Activated naive CD4-positive, alpha-beta T cell treated with Interleukin-2 at 50 U/mL for 16 hours (primary cell): ENCODE measurements around the gene ISL2.

Experiments used
- DNase-seq: peaks from one replicate; pipeline ENCODE4 v3.0.0-alpha.2; 2020

ISL2 gene

GRCh38 chr15:76328106-76328696 lies 8.4 kb upstream of the ISL2 start:
- DNase-seq: no peak

DNA sequence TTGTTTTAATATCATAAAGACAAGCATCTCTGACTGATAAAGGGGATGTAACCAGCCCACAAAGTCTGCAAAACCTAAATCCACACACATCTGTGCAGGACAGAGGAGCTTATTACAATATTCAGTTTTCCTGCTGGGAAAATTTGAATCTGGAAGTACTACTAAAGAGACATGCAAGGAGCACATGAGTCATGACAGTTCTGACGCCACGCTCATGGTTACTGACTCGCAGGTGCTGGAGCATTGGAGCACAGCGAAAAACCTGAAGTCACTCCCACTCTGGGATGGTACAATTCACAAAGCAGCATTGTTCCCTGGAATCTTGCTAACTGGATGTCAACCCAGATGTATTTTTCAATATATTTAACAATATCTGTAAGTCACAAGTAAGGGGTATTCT lies 7.6 kb upstream of the ISL2 start:
- DNase-seq: no peak

DNA sequence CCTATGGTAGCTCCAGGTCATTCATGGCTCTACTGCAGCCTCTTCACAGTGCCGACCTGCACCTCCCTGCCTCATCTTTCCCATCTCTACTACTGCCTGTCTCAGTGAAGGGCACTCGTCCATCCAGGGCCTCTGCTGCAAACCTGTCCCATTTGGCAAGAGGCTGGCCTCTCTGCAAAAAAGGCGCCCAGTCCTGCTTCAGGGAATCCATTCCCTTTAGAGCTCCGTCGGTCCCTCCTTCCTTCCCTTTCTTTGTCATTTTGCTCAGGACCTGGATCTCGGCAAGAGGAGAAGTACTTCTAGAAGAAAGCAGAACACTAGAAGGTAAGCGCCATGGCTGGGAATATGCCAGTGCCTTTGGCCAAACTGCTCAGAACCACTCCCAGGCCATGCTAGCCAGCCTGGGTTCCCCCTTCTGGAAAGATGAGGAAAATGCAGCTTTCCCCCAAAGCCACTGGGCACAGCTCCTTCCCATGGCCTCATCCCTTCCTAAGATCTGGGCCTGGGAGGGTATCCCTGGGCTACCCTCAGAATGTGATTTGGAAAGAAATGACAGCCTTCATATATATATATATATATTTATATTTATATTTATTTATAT lies 6.4 kb upstream of the ISL2 start:
- DNase-seq: no peak

DNA sequence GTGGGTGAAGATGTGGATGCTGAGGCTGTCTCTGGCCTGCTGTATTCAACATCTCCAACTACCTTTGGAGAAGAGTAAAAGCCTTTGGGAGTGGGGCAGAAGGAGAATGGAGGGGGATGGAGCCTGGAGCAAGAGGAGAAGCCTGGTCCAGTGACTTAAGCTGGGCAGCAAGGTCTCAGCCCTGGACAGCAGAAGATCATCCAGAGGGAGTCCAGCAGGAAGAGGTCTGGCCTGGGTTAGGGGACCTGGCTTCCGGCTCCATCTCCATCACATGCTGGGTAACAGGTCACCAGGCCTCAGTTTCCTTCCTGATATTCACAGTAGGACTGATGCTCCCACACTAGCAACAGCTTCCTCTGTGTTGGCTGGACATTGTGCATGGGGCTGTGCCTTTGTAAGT lies 3.8 kb upstream of the ISL2 start:
- no peak for DNase-seq

DNA sequence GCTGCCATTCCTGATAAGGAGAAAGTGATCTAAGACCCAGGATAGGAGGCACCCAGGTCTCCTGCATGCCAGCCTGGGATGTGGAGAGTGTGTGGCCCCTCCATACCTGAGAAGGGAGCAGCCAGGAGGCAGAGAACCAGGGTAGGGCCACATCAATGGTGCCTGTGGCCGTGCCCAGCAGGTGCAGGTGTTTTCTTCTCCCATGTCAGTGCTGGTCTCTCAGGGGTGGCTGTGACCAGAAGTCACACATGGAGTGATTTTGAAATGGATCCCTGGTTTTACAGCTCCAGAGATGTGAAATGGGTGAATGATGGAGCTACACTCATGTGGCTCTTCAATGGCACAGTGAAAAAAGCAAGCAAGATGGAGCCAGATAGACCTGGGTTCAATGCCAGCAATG lies 3.3 kb upstream of the ISL2 start:
- no peak for DNase-seq

- no peak for DNase-seq
Observed at GRCh38 chr15:76333720-76334437, 2.7 kb upstream of the ISL2 start.

- no peak for DNase-seq
Observed at GRCh38 chr15:76334438-76335306, 1.9 kb upstream of the ISL2 start.

DNA sequence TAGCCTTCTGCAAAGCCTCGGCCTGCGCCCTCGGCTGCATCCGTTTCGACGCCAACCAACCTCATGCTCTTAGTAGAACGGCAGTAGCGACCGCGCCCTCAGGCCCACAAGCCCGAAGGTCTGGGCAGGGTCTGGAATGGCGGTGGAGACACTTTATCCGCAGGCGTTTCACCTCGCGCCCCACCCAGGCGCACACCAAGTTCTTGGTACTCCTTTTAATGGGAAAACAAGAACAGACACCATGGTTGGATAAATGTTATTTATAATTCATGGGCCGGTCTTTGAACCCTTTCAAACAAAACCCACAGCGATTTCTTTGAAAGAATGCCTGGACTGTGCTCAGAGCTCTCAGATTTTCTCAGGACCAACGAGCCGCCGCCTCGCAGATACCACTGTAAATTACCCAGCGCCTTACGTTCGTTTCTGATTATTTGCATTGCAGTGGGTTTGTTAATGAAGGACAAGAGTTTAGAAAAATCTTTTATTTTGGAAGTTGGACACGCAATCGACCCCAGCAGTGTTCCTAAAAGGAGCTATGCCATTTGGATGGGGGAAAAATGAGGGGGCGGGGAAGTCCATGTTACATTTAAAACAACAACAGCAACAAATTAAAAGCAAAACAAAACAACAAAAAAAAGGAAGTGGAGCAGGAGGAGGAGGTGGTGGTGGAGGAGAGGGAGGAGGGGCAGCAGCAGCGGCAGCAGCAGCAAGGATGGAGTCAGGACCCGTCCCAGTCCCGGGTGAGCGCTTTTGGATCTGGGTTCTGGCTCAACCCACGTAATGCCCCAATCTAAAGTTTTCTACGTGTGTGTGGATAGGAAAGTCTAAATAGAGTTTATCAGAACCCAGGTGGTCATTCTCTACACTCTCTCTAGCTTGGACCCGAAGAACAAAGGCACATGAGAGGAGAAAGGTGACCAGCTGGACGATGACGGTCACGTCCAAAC lies 993 bp upstream of the ISL2 start:
- DNase-seq: no peak

DNA sequence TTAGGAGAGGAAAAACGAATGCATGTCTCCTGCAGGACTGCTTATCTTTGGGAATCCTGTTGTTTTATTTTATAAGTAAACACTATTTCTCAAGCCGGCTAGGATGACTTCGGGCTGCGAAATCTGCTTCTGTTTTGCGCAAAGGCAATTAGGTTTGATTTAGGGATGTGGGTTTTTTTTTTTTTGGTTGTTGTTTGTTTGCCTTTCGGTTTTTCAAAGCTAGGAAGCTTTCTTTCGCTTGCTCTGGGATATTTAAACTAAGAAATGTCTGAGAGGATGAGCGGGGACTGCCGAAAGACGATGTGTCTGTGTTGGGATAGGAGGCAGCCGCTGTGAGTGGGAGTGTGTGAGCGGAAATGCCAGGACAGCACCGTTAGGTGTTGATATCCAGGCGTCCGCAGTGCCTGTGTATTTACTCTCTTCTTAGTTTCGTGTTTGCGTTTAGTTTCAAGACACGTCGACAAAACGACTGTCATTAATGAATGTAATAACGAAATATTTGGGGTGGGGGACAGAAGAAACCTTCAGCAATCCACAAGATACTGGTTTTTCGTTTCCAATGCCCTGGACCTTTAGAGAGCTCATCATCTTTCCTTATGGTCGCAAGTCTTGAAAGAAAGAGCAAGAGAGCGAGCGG lies 604 bp downstream of the ISL2 start:
- DNase-seq: no peak

DNA sequence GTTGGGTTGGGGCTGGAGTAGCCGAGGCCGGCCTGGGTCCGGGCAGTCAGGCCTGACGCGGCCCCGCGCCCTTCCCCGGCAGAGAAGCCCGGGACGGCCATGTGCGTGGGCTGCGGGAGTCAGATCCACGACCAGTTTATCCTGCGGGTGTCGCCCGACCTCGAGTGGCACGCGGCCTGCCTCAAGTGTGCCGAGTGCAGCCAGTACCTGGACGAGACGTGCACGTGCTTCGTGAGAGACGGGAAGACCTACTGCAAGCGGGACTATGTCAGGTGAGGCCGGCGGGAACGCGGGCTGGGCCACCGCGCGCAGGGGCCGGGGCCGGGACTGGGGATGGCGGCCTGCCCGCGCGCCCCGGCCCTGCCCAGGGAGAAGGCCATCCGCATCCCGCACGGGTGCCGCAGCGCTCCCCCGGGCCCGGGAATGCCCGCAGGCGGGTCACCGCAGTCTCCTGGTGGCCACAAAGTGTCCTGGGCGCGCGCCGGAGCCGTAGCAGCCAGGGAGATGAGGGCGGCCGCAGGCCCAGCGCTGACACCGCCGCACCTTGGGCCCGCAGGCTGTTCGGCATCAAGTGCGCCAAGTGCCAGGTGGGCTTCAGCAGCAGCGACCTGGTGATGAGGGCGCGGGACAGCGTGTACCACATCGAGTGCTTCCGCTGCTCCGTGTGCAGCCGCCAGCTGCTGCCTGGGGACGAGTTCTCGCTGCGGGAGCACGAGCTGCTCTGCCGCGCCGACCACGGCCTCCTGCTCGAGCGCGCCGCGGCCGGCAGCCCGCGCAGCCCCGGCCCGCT lies 1.3 kb downstream of the ISL2 start:
- DNase-seq: no peak

DNA sequence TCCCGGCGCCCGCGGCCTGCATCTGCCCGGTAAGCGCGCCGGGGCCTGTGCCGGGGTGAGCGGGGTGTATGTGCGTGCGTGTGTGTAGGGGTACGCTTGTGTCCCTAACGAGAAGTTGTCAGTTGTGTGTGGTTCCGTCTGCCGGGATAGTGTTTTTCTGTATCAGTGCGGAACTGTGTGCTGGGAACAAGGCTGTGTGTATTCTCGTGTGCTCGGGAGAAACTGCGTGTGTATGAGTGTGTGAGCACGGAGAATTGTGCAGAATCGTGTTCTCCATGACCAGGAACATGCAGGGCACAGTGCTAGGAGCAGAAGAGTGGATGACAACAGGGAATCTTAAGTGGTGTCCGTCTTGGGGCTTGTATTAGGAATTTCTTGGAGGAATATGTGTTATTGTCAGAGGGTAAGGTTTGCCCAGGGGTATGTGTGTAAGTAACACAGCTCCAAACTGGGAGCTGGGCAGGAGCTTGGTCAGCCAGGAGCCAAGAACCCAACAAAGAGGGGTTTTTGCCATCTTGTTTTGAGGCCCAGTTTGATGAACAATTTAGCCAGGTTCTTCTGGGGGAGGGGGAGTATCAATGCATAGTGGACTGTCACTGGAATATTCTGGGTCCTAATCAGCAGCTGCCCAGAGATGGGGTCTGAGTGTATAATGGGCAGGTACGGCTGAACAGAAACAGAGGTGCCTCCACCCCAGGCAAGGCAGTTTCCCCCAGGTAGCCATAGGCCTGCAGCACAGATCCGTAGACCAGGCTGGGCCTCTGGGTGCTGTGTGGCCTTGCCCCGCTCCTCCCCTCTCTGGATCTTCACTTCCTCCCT lies 2.1 kb downstream of the ISL2 start:
- DNase-seq: no peak

DNA sequence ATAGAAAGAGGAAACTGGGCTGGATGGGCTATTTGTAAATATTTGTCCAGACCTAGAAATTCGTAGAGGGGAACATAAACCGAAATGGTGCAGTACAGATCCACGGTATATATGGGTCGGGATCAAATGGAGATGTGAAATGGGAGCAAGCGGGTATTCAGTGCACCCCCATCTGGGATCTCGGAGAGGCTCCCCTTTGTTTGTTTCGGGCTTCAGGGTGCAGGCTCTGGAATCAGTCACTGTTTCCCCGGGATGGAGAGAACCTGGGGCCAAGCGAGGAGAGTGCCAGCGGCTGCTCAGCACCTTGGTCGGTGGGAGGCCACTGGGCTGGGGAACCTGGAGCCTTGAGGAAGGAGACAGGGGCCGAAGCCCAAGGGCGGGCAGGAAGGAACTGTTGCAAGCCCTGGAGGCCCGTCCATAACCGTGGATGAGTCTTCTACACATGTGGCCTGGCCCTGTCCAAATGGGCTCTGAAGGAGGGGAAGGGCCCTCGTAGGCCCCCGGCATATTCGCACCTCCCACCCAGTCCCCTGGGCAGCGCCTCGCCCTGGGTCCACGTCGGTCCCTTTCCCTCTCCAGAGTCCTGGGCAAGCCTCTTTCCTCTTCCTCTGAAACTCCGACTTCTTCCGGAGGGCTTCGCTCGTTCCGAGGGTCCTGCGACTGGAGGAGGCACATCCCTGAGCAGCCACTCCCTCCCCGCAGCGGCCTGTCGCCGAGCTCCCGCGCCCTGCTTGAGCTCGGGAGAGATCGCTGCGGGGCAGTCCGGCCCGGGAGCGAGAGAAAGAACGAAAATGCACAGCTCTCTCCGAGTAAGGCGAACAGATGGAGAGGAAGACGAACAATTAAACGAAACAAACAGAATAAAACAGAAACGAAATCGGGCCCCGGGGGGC lies 3.0 kb downstream of the ISL2 start:
- DNase-seq: no peak

GRCh38 chr15:76340198-76340802 lies 3.7 kb downstream of the ISL2 start:
- DNase-seq: peak; percentile 36

- peak; percentile 58 for DNase-seq
Observed at GRCh38 chr15:76340803-76341365, 4.3 kb downstream of the ISL2 start.

DNA sequence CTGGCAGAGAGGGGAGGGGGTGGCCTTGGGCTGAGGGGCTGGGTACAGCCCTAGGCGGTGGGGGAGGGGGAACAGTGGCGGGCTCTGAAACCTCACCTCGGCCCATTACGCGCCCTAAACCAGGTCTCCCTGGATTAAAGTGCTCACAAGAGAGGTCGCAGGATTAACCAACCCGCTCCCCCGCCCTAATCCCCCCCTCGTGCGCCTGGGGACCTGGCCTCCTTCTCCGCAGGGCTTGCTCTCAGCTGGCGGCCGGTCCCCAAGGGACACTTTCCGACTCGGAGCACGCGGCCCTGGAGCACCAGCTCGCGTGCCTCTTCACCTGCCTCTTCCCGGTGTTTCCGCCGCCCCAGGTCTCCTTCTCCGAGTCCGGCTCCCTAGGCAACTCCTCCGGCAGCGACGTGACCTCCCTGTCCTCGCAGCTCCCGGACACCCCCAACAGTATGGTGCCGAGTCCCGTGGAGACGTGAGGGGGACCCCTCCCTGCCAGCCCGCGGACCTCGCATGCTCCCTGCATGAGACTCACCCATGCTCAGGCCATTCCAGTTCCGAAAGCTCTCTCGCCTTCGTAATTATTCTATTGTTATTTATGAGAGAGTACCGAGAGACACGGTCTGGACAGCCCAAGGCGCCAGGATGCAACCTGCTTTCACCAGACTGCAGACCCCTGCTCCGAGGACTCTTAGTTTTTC lies 4.9 kb downstream of the ISL2 start:
- no peak for DNase-seq

DNA sequence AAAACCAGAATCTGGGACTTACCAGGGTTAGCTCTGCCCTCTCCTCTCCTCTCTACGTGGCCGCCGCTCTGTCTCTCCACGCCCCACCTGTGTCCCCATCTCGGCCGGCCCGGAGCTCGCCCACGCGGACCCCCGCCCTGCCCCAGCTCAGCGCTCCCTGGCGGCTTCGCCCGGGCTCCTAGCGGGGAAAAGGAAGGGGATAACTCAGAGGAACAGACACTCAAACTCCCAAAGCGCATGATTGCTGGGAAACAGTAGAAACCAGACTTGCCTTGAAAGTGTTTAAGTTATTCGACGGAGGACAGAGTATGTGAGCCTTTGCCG lies 5.4 kb downstream of the ISL2 start:
- no peak for DNase-seq

DNA sequence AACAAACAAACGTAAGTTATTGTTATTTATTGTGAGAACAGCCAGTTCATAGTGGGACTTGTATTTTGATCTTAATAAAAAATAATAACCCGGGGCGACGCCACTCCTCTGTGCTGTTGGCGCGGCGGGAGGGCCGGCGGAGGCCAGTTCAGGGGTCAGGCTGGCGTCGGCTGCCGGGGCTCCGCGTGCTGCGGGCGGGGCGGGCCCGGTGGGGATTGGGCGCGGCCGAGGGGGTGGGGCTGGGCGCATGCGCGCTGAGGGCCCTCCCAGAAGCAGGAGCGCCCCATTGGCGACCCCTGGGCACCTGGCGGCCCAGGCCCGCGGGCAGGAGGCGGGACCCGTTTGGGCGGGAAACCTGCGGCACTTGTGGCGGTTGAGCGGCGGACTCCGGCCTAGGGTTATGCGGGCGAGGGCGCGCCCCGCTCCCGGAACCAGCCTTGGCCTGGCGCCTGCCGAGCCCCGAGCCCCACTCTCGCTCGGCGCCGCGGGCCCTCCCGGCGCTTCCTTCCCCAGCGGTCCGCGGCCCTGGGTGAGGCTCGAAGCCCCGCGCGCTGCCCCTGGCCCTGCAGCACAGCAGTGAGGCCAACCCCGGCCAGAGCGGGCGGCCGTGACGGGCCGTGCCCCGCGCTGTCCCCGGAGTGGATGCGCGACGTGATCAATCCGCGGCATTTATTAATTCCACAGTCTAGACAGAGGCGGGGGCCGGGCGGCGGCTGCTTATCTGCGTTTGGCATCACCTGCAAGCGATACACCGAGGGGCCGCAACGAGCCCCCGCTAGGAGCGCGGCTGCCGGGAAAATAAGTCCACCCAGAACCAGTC lies 6.0 kb downstream of the ISL2 start:
- DNase-seq: no peak
